GM10266 (cell line): ENCODE results near the gene CACNG7.

Source experiments
- DNase-seq: peaks from one replicate; pipeline ENCODE4 v3.0.0; 2012; ENCODE audit errors: extremely low spot score
- TF ChIP-seq, protein P1 (sequence below): IDR thresholded peaks from 2 replicates; pipeline ENCODE4 v1.5.1; 2012; ENCODE audit warnings: mild to moderate bottlenecking, low read depth; ENCODE audit not compliant: control insufficient read depth, insufficient read depth; ENCODE audit errors: missing control alignments

The CACNG7 gene

DNA sequence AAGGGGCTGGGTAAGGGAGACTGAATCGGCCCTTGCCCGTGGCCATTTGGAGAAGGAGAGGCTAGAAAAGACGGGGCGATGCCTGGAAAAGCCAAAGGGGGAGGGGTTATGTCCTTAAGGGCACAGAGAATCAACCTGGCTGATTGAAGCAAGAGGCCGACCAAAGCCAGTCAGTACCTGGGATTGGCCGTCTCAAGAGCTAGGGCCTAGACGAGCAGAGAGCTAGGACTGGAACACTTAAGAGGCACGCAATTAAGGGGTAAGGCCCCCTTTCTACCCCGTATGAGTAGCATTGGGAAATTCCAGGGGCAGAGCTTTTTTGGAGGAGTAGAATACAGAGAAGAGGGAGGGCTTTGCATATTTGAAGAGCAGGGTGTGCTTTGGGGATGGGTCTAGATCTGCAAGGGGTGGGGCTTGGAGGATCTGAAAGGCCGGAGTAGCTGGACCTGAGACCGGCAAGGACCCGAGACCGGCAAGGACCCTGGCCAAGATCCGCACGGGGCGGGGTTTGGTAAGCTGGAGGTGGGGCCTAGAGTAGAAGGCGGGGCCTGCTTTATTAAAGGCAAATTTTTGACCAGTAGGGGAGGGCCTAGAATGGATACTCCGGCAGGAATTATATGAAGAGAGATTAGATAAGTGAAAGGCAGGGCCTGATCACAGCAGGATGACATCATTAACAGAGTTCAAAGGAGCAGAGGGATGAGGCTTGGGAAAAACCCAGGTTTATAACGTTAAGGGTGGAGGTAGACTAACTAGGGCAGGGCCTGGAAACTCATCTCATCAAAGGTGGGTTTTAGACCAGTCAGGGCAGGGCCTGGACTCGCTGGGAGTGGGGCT, 71.7 kb downstream of the CACNG7 start:
- DNase-seq = no peak
- TF ChIP-seq, protein P1, sequence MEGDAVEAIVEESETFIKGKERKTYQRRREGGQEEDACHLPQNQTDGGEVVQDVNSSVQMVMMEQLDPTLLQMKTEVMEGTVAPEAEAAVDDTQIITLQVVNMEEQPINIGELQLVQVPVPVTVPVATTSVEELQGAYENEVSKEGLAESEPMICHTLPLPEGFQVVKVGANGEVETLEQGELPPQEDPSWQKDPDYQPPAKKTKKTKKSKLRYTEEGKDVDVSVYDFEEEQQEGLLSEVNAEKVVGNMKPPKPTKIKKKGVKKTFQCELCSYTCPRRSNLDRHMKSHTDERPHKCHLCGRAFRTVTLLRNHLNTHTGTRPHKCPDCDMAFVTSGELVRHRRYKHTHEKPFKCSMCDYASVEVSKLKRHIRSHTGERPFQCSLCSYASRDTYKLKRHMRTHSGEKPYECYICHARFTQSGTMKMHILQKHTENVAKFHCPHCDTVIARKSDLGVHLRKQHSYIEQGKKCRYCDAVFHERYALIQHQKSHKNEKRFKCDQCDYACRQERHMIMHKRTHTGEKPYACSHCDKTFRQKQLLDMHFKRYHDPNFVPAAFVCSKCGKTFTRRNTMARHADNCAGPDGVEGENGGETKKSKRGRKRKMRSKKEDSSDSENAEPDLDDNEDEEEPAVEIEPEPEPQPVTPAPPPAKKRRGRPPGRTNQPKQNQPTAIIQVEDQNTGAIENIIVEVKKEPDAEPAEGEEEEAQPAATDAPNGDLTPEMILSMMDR = no peak

DNA sequence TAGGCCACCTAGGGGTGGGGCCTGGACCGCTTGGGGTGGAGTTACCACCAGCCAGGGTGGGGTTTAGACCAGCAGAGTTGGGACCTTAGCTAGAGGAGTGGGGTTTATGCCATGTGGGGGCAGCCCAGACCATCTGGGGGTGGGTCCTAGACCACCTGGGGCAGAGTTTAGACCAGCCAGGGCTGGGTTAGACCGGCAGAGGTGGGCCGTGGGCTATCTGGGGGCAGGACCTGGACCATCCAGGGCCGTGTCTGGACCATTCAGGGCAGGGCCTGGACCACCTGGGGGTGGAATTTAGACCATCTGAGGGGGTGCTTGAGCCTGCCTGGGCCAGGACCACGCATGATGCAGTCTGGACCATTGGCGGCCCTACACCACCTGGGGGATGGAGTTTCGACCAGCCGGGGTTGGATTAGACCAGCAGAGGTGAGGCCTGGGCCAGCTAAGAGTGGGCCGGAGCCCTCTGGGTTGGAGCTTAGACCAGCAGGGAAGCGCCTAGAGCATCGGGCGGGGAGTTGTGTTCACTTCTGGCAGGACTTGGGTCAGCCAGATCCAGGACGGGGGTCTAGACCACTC, 72.4 kb downstream of the CACNG7 start:
- TF ChIP-seq, protein P1 = no peak
- no peak for DNase-seq

DNA sequence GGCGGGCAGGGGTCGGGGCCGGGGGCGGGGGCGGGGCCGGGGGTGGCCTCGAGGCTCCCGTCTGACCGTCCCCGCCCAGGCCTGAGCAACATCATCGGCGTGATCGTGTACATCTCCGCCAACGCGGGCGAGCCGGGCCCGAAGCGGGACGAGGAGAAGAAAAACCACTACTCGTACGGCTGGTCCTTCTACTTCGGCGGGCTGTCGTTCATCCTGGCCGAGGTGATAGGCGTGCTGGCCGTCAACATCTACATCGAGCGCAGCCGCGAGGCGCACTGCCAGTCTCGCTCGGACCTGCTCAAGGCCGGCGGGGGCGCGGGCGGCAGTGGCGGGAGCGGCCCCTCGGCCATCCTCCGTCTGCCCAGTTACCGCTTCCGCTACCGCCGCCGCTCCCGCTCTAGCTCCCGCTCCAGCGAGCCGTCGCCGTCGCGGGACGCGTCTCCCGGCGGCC, 72.9 kb downstream of the CACNG7 start:
- TF ChIP-seq, protein P1 = no peak

DNA sequence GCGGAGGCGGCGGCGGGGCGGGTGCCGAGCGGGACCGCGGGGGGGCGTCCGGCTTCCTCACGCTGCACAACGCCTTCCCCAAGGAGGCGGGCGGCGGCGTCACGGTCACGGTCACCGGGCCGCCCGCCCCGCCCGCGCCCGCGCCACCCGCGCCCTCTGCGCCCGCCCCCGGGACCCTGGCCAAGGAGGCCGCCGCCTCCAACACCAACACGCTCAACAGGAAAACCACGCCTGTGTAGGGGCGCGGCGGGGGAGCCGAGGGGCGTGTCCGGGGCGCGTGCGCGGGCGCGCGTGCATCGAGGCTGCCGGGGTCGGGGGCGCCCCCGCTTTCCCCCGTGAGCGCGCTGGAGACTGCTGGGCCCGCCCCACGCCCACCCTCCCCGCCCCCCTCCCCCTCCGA, 73.5 kb downstream of the CACNG7 start:
- no peak for DNase-seq
- TF ChIP-seq, protein P1 = no peak

More for the DNA sequence above, 72.9 kb downstream of the CACNG7 start:
- DNase-seq = no peak

DNA sequence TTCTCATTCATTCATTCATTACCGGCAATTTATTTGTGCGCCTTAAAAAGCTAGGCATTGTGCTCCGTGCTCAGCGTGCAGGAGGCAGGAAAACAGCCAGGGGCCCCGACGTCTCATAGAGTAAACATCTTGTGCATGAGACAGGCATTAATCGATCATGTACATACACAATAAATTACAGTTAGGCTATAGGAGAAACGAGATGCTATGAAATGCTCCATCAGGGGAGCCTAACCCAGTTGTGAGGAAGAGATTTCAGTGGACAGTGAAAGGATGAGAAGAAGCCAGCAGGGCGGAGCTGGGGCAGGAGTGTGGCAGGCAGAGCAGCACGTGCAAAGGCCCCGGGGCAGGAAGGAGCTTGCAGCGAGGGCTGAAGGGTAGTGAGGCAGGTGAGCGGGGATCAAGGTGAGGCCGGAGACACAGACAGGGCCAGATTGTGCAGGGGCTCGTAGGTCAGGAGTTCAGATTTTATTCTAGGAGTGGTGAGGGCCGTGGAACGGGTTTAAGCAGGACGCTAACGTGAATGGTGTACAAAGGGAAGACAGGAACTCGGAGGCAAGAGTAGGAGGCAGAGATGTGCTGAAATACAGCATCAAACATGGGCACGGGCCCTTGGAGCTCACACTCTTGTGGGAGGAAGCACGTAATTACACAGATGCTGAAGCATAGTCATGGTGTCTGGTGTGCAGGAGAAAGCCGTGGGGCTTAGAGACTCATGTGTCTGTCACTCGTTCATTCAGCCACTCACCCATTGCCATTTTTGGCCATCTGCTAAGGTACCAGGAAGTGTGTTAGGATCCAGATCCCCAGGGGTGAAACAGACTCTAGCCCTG, 74.6 kb downstream of the CACNG7 start:
- DNase-seq = no peak
- TF ChIP-seq, protein P1 = no peak

DNA sequence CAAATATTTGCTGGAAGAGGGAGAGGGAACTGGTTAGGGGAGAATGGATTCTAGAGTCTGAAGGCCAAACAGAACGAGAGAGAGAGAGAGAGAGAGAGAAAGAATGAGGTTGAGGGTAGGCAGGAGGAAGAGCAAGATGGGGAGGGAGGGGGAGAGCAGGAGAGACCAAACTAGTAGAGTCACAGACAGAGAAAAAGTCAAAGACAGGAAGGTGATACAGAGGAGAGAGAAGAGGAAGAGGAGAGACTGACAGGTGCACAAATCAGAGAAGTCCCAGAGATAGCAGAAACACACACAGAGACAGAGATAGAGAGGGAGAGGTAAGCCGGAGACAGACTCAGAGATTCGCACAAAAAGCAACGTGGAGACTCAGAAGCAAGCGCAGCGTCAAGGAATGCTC, 76.8 kb downstream of the CACNG7 start:
- no peak for DNase-seq

More for the DNA sequence above, 76.8 kb downstream of the CACNG7 start:
- TF ChIP-seq, protein P1 = no peak
